SK-N-SH treated with all-trans-retinoic acid at 6 μM for 48 hours (cell line): ENCODE data around the gene CSTA.

Experiments
- ATAC-seq: fragments of 200-7000 bp; cut with Tn5 transposase; 3 replicates; pipeline ENCODE4 v1.9.1; 2020; ENCODE audit warnings: mild to moderate bottlenecking, moderate library complexity
- ARNTL ChIP-seq: fragments of 450-650 bp; formaldehyde crosslinking; IDR thresholded peaks from 2 replicates; pipeline ENCODE4 v1.5.0; 2020; ENCODE audit warnings: low read depth, mild to moderate bottlenecking, moderate library complexity, borderline replicate concordance
- BACH2 ChIP-seq: fragments of 250-450 bp; sonication (Bioruptor Pico); IDR thresholded peaks from 2 replicates; pipeline ENCODE4 v1.9.0; 2021; ENCODE audit warnings: mild to moderate bottlenecking, borderline replicate concordance
- CSDC2 ChIP-seq: fragments of 250-450 bp; sonication (Bioruptor Pico); IDR thresholded peaks from 2 replicates; pipeline ENCODE4 v1.5.0; 2020; ENCODE audit warnings: mild to moderate bottlenecking, moderate library complexity
- ESRRG ChIP-seq: fragments of 250-450 bp; sonication (Bioruptor Pico); IDR thresholded peaks from 2 replicates; pipeline ENCODE4 v1.6.1; 2021; ENCODE audit warnings: mild to moderate bottlenecking
- ISL1 ChIP-seq: fragments of 250-450 bp; sonication (Bioruptor Pico); IDR thresholded peaks from 2 replicates; pipeline ENCODE4 v2.1.2; 2022; ENCODE audit warnings: mild to moderate bottlenecking, moderate library complexity
- OSR1 ChIP-seq: fragments of 250-450 bp; sonication (Bioruptor Pico); IDR thresholded peaks from 2 replicates; pipeline ENCODE4 v1.8.0; 2022; ENCODE audit warnings: moderate library complexity, mild to moderate bottlenecking, inconsistent platforms
- PPARA ChIP-seq: fragments of 250-450 bp; sonication (Bioruptor Pico); IDR thresholded peaks from 2 replicates; pipeline ENCODE4 v1.5.0; 2020; ENCODE audit warnings: mild to moderate bottlenecking, borderline replicate concordance
- SNAI2 ChIP-seq: fragments of 250-450 bp; sonication (Bioruptor Pico); IDR thresholded peaks from 2 replicates; pipeline ENCODE4 v1.5.0; 2020; ENCODE audit warnings: mild to moderate bottlenecking, moderate library complexity
- TCF4 ChIP-seq: fragments of 250-450 bp; sonication (Bioruptor Pico); IDR thresholded peaks from 2 replicates; pipeline ENCODE4 v1.8.0; 2021; ENCODE audit warnings: mild to moderate bottlenecking, moderate library complexity, borderline replicate concordance
- TOX ChIP-seq: fragments of 250-450 bp; sonication (Bioruptor Pico); IDR thresholded peaks from 2 replicates; pipeline ENCODE4 v1.8.0; 2021; ENCODE audit warnings: mild to moderate bottlenecking, moderate library complexity, borderline replicate concordance
- ZC3H10 ChIP-seq: fragments of 250-450 bp; sonication (Bioruptor Pico); IDR thresholded peaks from 2 replicates; pipeline ENCODE4 v1.5.1; 2021; ENCODE audit warnings: mild to moderate bottlenecking, moderate library complexity
- ZFP3 ChIP-seq: fragments of 250-450 bp; sonication (Bioruptor Pico); IDR thresholded peaks from 2 replicates; pipeline ENCODE4 v1.5.0; 2020; ENCODE audit warnings: mild to moderate bottlenecking, moderate library complexity
- ZFP30 ChIP-seq: fragments of 450-650 bp; formaldehyde crosslinking; IDR thresholded peaks from 2 replicates; pipeline ENCODE4 v1.5.0; 2022; ENCODE audit warnings: mild to moderate bottlenecking, moderate library complexity
- ZNF565 ChIP-seq: fragments of 450-650 bp; formaldehyde crosslinking; conservative IDR thresholded peaks from 2 replicates; pipeline ENCODE4 v1.5.0; 2020; ENCODE audit warnings: low read depth, mild to moderate bottlenecking, moderate library complexity
- ZNF70 ChIP-seq: fragments of 450-650 bp; formaldehyde crosslinking; IDR thresholded peaks from 2 replicates; pipeline ENCODE4 v1.5.0; 2020; ENCODE audit warnings: mild to moderate bottlenecking, moderate library complexity
- ZNF8 ChIP-seq: fragments of 450-650 bp; formaldehyde crosslinking; IDR thresholded peaks from 2 replicates; pipeline ENCODE4 v1.5.0; 2020; ENCODE audit warnings: mild to moderate bottlenecking, moderate library complexity
- TF ChIP-seq, protein P1 (sequence below): fragments of 250-450 bp; sonication (Bioruptor Pico); IDR thresholded peaks from 2 replicates; pipeline ENCODE4 v1.8.0; 2020; ENCODE audit warnings: mild to moderate bottlenecking, moderate library complexity, borderline replicate concordance
- TF ChIP-seq, protein P2 (sequence below): fragments of 250-450 bp; sonication (Bioruptor Pico); IDR thresholded peaks from 2 replicates; pipeline ENCODE4 v1.5.1; 2020; ENCODE audit warnings: low read depth, mild to moderate bottlenecking, moderate library complexity
- TF ChIP-seq, protein P3 (sequence below): fragments of 250-450 bp; sonication (Bioruptor Pico); IDR thresholded peaks from 2 replicates; pipeline ENCODE4 v1.5.1; 2021; ENCODE audit warnings: mild to moderate bottlenecking, moderate library complexity
- TF ChIP-seq, protein P4 (sequence below): fragments of 250-450 bp; sonication (Bioruptor Pico); IDR thresholded peaks from 2 replicates; pipeline ENCODE4 v1.8.0; 2021; ENCODE audit warnings: low read depth, mild to moderate bottlenecking, moderate library complexity, borderline replicate concordance
- TF ChIP-seq, protein P5 (sequence below): fragments of 250-450 bp; sonication (Bioruptor Pico); IDR thresholded peaks from 2 replicates; pipeline ENCODE4 v1.5.0; 2020; ENCODE audit warnings: mild to moderate bottlenecking, moderate library complexity

CSTA gene

DNA sequence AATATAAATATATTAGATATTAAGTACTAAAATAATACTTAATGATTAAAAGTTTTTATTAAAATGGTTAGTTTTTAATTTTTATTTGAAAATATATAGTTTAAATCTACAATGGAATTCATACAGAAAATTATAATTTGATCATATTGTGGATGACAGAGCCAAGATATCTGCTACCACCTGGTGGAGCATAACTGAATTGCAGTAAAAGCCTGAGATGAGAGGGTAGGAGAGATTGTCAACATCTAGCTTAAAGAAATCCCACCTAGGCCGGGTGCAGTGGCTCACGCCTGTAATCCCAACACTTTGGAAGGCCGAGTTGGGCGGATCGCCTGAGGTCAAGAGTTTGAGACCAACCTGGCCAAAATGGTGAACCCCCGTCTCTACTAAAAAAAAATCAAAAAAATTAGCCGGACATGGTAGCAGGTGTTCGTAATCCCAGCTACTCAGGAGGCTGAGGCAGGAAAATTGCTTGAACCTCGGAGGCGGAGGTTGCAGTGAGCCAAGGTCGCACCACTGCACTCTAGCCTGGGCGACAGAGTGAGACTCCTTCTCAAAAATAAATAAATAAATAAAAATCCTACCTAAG, 25.1 kb upstream of the CSTA start (continued):
- TF ChIP-seq, protein P1, sequence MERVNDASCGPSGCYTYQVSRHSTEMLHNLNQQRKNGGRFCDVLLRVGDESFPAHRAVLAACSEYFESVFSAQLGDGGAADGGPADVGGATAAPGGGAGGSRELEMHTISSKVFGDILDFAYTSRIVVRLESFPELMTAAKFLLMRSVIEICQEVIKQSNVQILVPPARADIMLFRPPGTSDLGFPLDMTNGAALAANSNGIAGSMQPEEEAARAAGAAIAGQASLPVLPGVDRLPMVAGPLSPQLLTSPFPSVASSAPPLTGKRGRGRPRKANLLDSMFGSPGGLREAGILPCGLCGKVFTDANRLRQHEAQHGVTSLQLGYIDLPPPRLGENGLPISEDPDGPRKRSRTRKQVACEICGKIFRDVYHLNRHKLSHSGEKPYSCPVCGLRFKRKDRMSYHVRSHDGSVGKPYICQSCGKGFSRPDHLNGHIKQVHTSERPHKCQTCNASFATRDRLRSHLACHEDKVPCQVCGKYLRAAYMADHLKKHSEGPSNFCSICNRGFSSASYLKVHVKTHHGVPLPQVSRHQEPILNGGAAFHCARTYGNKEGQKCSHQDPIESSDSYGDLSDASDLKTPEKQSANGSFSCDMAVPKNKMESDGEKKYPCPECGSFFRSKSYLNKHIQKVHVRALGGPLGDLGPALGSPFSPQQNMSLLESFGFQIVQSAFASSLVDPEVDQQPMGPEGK, result no peak
- TF ChIP-seq, protein P2, sequence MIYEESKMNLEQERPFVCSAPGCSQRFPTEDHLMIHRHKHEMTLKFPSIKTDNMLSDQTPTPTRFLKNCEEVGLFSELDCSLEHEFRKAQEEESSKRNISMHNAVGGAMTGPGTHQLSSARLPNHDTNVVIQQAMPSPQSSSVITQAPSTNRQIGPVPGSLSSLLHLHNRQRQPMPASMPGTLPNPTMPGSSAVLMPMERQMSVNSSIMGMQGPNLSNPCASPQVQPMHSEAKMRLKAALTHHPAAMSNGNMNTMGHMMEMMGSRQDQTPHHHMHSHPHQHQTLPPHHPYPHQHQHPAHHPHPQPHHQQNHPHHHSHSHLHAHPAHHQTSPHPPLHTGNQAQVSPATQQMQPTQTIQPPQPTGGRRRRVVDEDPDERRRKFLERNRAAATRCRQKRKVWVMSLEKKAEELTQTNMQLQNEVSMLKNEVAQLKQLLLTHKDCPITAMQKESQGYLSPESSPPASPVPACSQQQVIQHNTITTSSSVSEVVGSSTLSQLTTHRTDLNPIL, result no peak
- TF ChIP-seq TCF4 (CRISPR knock-in tag) (no peak), SNAI2 (CRISPR knock-in tag) (no peak)

DNA sequence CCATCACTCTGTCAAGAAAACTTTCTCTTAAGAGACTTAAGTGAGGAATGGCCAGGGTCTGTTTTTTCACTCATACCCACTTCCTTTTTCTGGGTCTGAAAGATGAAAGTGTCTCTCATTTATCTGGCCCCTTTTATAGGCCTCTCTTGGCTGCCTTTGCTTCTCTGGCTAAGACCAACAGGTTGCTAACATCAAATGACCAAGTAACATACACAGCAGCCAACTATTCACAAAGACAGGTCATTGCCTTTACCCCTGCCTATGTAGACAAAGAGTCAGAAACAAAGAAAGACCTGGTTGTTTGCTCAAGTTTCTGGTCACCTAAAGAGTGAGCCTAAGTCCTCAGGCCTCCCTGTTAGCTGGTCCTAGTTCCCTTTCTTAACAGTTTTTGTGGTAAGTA, 24.0 kb upstream of the CSTA start:
- TF ChIP-seq ZNF565 (CRISPR knock-in tag) (no peak), CSDC2 (CRISPR knock-in tag) (no peak), BACH2 (CRISPR knock-in tag) (no peak), TOX (CRISPR knock-in tag) (no peak), ISL1 (CRISPR knock-in tag) (no peak), OSR1 (CRISPR knock-in tag) (no peak), ZFP30 (CRISPR knock-in tag) (no peak), ZNF8 (no peak), PPARA (no peak), SNAI2 (CRISPR knock-in tag) (no peak), ZFP3 (CRISPR knock-in tag) (no peak), ESRRG (CRISPR knock-in tag) (no peak), TCF4 (CRISPR knock-in tag) (no peak), ZC3H10 (CRISPR knock-in tag) (no peak), ZNF70 (CRISPR knock-in tag) (no peak), ARNTL (CRISPR knock-in tag) (no peak)
- TF ChIP-seq, protein P1, result no peak
- TF ChIP-seq, protein P3, sequence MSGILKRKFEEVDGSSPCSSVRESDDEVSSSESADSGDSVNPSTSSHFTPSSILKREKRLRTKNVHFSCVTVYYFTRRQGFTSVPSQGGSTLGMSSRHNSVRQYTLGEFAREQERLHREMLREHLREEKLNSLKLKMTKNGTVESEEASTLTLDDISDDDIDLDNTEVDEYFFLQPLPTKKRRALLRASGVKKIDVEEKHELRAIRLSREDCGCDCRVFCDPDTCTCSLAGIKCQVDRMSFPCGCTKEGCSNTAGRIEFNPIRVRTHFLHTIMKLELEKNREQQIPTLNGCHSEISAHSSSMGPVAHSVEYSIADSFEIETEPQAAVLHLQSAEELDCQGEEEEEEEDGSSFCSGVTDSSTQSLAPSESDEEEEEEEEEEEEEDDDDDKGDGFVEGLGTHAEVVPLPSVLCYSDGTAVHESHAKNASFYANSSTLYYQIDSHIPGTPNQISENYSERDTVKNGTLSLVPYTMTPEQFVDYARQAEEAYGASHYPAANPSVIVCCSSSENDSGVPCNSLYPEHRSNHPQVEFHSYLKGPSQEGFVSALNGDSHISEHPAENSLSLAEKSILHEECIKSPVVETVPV (CRISPR knock-in tag), result no peak
- TF ChIP-seq, protein P4, sequence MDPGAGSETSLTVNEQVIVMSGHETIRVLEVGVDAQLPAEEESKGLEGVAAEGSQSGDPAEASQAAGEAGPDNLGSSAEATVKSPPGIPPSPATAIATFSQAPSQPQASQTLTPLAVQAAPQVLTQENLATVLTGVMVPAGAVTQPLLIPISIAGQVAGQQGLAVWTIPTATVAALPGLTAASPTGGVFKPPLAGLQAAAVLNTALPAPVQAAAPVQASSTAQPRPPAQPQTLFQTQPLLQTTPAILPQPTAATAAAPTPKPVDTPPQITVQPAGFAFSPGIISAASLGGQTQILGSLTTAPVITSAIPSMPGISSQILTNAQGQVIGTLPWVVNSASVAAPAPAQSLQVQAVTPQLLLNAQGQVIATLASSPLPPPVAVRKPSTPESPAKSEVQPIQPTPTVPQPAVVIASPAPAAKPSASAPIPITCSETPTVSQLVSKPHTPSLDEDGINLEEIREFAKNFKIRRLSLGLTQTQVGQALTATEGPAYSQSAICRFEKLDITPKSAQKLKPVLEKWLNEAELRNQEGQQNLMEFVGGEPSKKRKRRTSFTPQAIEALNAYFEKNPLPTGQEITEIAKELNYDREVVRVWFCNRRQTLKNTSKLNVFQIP (CRISPR knock-in tag), result no peak
- TF ChIP-seq, protein P5, sequence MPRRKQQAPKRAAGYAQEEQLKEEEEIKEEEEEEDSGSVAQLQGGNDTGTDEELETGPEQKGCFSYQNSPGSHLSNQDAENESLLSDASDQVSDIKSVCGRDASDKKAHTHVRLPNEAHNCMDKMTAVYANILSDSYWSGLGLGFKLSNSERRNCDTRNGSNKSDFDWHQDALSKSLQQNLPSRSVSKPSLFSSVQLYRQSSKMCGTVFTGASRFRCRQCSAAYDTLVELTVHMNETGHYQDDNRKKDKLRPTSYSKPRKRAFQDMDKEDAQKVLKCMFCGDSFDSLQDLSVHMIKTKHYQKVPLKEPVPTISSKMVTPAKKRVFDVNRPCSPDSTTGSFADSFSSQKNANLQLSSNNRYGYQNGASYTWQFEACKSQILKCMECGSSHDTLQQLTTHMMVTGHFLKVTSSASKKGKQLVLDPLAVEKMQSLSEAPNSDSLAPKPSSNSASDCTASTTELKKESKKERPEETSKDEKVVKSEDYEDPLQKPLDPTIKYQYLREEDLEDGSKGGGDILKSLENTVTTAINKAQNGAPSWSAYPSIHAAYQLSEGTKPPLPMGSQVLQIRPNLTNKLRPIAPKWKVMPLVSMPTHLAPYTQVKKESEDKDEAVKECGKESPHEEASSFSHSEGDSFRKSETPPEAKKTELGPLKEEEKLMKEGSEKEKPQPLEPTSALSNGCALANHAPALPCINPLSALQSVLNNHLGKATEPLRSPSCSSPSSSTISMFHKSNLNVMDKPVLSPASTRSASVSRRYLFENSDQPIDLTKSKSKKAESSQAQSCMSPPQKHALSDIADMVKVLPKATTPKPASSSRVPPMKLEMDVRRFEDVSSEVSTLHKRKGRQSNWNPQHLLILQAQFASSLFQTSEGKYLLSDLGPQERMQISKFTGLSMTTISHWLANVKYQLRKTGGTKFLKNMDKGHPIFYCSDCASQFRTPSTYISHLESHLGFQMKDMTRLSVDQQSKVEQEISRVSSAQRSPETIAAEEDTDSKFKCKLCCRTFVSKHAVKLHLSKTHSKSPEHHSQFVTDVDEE (CRISPR knock-in tag), result no peak
- ATAC-seq, result no peak
